IMR-90 (cell line): Measurements from ENCODE around the gene NTM.
A peak's percentile ranks its signal among the peaks of the same experiment; 100 is the strongest.

ENCODE experiments used
- MAFK ChIP-seq: IDR thresholded peaks from 2 replicates; pipeline ENCODE4 v1.6.1; 2012; ENCODE audit warnings: low read depth, low read length, improper control_type of control experiment
- POLR2A ChIP-seq: IDR thresholded peaks from 2 replicates; pipeline ENCODE4 v1.6.1; 2012; ENCODE audit warnings: mild to moderate bottlenecking, low read depth, low read length
- RAD21 ChIP-seq: IDR thresholded peaks from 2 replicates; pipeline ENCODE4 v1.6.1; 2012; ENCODE audit warnings: low read length, improper control_type of control experiment

DNA sequence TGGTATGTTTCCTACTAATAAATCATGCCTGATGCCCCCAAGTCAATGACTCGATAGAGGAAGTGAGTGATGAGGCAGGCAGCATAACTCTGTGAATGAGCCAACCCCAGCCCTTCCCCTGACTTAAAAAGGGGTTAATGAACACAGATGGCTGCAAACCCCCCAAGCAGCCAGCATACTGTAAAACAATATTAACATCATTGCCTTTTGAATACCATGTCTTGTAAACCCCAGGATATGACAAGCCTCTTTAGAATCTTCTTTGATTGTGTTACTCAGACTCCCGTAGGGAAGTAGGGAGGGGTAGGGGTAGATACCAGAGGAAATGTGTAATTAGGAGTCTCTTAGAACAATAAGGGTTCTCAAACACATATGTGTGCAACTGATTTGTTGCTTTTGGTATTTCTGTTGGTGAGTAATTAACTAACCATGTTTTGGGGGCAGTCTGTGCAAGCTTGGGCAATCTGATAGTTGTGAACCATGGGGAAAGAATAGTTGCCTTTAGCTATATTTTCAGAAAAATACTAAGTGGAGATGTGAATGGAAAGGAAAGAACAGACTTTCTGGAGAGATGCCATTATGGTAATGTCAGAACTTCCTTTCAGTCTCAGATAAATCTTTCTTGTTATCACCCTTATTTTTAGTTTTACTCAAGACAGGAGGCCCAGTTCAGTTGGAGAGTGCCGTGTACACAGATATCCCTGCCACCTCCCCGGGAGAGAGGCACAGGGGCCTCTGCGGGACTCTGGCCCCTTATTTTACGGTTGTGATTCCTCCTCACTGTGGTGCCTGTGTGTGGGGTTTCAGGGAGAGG, 701.8 kb downstream of the NTM start:
- no peak for TF ChIP-seq RAD21
- no peak for TF ChIP-seq MAFK
- TF ChIP-seq POLR2A: peak; percentile 23; the same call in 1 of the 2 replicates
